Activated effector memory CD4-positive, alpha-beta T cell treated with Interleukin-2 at 50 U/mL for 16 hours (primary cell): ENCODE results near the gene PIGT.
"Not testable (repeated sequence)": the region's sequence is repeated elsewhere in the genome, so short reads cannot be mapped to it uniquely, and the experiment has no call there.

Experiments
- DNase-seq: peaks from one replicate; pipeline ENCODE4 v3.0.0-alpha.2; 2020

PIGT gene

GRCh38 chr20:45467172-45467571 lies 51.2 kb downstream of the PIGT start:
- no peak for DNase-seq

GRCh38 chr20:45467861-45468260 lies 51.9 kb downstream of the PIGT start:
- DNase-seq, result no peak

GRCh38 chr20:45469336-45470261 lies 53.7 kb downstream of the PIGT start, which contains the start of gene WFDC2:
Gene WFDC2, plus strand, starts transcription at chr20:45469753. Its CDS starts 29 bp downstream, at chr20:45469782.
- no peak for DNase-seq

- DNase-seq, result no peak
Observed at GRCh38 chr20:45470262-45470931, 54.5 kb downstream of the PIGT start.

GRCh38 chr20:45470937-45471336 lies 55.0 kb downstream of the PIGT start:
- no peak for DNase-seq

GRCh38 chr20:45472286-45472685 lies 56.3 kb downstream of the PIGT start:
- DNase-seq, result not testable (repeated sequence)
